ENCODE measurements around the gene SPCS2.

SPCS2 gene

DNA sequence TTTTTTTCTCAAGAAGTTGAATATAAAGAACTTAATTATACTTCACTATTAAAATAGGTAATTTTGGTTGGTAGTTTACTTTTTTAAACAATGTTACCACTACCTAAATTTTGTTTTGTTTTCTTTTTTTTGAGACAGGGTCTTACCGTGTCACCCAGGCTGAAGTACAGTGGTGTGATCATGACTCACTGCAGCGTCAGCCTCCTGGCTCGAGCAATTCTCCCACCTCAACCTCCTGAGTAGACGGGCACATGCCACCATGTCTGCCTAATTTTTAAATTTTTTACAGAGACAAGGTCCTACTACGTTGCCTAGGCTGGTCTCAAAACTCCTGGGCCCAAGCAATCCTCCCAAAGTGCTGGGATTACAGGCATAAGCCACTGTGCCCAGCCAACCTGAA is 17.6 kb downstream of the SPCS2 start:
- TF ChIP-seq ZFX (IDR thresholded peaks at IDR 0.05) = no peak
- TF ChIP-seq, protein P1, sequence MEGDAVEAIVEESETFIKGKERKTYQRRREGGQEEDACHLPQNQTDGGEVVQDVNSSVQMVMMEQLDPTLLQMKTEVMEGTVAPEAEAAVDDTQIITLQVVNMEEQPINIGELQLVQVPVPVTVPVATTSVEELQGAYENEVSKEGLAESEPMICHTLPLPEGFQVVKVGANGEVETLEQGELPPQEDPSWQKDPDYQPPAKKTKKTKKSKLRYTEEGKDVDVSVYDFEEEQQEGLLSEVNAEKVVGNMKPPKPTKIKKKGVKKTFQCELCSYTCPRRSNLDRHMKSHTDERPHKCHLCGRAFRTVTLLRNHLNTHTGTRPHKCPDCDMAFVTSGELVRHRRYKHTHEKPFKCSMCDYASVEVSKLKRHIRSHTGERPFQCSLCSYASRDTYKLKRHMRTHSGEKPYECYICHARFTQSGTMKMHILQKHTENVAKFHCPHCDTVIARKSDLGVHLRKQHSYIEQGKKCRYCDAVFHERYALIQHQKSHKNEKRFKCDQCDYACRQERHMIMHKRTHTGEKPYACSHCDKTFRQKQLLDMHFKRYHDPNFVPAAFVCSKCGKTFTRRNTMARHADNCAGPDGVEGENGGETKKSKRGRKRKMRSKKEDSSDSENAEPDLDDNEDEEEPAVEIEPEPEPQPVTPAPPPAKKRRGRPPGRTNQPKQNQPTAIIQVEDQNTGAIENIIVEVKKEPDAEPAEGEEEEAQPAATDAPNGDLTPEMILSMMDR (conservative IDR thresholded peaks at IDR 0.05) = no peak
- no peak overlapping the region for H3K27ac ChIP-seq

DNA sequence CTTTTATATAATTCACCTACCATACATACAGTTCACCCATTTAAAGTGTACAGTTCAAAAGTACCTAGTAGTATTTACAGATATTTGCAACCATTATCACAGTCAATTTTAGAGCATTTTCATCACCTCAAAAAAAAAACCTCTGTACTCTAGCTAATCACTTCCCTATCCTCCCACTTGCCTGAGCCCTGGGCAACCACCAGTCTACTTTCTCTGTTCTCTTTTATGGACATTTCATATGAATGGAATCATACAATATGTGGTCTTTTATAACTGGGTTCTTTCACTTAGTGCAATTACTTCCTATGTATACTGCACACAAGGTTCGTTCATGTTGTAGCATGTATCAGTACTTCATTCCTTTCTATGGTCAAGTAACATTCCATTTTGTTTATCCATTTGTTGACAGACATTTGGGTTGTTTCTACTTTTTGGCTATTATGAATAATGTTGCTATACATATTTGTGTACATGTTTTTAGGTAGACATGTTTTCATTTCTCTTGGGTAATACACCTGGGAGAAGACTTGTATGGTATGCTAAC is 21.9 kb downstream of the SPCS2 start:
- TF ChIP-seq, protein P1 (conservative IDR thresholded peaks at IDR 0.05) = no peak
- no peak for TF ChIP-seq ZFX (IDR thresholded peaks at IDR 0.05)
- no peak overlapping the region for H3K27ac ChIP-seq

DNA sequence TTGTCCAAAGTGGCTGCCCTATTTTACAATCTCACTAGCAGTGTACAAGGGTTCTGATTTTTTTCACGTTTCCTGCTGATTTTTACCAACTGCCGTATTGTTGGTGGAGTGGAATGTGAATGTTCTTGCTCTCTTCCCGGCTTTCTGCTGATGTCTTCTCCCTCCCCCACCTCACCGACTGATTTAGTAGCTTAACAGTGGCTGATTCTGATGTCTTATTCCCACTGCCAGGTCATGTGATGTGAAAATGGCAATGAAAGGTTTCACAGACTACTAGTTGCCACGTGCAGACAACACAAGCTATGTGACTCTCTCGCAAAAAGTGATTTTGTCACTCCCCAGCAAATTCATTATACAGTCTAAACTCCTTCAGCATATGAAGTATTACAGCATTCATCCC is 22.4 kb downstream of the SPCS2 start:
- TF ChIP-seq ZFX (IDR thresholded peaks at IDR 0.05) = no peak
- TF ChIP-seq, protein P1 (conservative IDR thresholded peaks at IDR 0.05) = no peak
- H3K27ac ChIP-seq = no peak overlapping the region

DNA sequence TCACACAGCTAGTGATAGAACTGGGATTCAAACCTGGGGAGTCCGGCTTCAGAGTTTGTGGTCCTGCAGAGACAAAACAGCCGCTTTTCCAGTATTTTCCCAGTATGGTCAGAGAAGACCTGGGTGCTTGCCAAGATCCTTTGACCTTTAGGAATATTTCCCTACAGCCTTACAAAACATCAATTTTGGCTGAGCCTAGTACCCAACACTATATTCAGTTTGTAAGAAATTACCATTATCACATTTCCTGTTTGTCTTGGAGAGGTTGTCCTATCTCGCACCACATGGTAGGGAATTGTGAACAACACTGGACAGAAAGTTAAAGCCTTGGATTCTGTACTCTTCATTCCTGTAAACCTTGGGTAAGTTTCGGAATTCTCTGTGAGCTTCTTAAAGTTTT is 29.0 kb downstream of the SPCS2 start:
- H3K27ac ChIP-seq = no peak overlapping the region
- TF ChIP-seq ZFX (IDR thresholded peaks at IDR 0.05) = no peak
- TF ChIP-seq, protein P1 (conservative IDR thresholded peaks at IDR 0.05) = no peak

DNA sequence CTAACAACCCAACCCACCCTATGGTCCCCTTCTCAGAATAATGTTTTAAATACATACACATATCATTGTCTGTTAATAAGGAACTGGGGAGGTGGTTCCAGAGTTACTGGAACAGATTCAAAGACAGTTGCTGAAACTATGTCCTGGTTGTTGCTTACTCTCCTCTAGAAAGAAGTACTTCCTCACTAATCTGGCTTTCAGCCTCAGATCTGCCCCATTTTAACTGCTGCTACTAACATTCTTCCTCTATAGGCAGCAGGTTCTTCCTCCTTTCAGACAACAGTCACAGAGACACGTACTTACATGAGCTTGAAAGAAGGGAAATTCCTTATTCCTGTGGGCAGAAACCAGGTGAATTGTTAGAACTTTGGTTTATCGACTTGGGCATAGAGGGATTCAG is 31.6 kb downstream of the SPCS2 start:
- H3K27ac ChIP-seq = peak overlapping the region; percentile 60; the same call in 1 of the 2 replicates
- no peak for TF ChIP-seq ZFX (IDR thresholded peaks at IDR 0.05)

DNA sequence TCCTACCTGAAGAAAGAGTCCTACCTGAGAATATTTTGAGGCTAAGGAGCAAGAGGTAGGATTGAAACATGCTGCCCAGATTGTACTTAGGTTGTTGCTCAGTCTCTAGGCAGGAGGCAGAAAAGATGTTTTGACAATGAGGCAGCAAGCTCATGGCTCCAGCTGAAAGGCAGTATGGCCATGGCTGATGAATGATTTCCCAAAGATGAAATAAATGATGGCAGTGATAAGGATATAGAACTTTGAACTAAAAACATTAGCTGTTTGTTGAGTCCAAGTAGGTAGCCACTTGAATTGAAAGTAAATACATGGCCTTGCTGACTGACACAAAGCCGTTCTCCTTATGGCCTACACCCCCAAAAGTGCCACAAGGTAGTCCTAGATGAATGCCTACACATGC is 32.8 kb downstream of the SPCS2 start:
- peak overlapping the region; percentile 60; the same call in 1 of the 2 replicates for H3K27ac ChIP-seq
- no peak for TF ChIP-seq ZFX (IDR thresholded peaks at IDR 0.05)
- TF ChIP-seq, protein P1 (conservative IDR thresholded peaks at IDR 0.05) = no peak

DNA sequence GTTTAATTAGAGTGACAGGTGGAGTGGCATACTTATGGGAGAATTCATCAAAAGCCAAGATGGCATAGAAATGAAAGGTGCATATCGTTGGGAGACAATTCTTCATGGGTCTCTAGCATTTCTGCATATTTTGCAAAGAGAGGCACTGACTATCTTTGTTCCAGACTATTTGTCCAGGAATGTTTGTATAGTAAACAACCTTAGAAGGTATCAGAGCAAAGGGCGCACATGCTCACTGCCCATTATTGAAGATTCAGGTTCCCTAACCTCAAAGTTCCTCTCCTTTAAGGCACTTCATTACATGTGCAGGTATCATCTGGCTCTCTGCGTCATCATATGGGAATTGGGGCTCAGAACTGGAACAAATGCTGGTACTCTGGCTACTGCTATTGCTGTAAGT is 35.0 kb downstream of the SPCS2 start:
- peak overlapping the region; percentile 54; the same call in 1 of the 2 replicates for H3K27ac ChIP-seq
- TF ChIP-seq, protein P1 (conservative IDR thresholded peaks at IDR 0.05) = no peak
- no peak for TF ChIP-seq ZFX (IDR thresholded peaks at IDR 0.05)

DNA sequence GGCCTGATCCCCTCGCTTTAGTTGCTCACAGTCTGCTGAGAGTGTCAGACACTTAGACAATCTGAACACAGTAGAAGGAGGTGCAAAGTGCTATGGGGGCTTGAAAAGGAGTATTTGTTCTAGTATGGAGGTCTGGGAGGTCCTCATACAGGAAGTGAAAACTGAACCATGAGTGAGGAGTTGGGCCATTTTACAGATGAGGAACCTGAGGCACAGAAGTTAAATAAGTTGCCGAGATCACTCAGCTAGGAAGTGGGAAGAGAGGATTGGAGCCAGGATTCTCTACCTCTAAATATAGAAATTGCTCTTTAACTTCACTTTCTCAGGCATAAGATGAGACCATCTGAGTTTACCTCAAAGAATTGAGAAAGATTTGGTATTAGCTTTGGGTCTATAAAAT is 35.7 kb downstream of the SPCS2 start:
- no peak for TF ChIP-seq ZFX (IDR thresholded peaks at IDR 0.05)
- TF ChIP-seq, protein P1 (conservative IDR thresholded peaks at IDR 0.05) = no peak
- peak overlapping the region; percentile 54; the same call in 1 of the 2 replicates for H3K27ac ChIP-seq
